ENCODE results near the gene CSF2RB. TPM values are rescaled to one million over a fixed set of nuclear protein-coding genes. Genes with fewer than 3 reads are reported as not detected.

Gene CSF2RB
- total and polyA plus RNA-seq, 2 of the 13 experiments (the other 11 are each of a cell fraction or from before 2014, with no cell fraction given), result not detected

DNA sequence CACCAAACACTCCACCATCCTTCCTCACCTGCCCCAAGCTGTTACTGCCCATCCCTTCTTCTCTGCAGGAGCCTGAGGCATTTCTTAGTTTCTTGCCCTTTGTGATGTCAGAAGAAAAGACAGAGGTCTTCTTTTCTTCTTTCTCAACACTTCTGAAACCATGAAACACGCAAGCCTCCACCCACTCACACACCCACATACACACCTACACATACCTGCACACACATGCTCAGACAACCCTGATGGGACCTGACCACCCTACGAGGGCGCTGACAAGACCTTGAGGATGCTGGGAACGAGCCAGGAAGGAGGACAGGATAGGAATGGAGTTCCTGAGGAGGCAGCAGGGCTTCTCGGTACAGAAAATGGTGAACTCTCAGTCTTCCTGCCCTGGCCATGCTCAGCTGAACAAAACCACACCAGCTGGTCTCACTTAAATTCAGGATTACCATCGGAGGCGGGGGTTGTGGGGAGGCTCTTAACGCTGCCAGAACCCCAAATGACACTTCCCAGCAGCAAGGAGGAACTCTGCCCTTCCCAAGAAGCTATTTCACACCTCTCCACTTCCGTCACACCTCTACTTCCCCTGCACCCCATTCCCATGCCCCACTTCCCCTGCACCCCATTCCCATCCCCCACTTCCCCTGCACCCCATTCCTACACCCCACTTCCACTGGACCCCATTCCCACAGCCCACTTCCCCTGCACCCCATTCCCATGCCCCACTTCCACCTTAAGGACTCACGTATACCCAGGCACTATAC, 41.0 kb downstream of the CSF2RB start:
- Histone ChIP-seq H3K27ac (ENCODE audit: extremely low read length, insufficient read depth, low read length) (no peak overlapping the region), H3K9ac (ENCODE audit: insufficient read depth, low read depth, low read length) (no peak overlapping the region), H3K27me3 (ENCODE audit: control insufficient read depth in 1 of 2, insufficient read depth in 2 of 2, low read length in 2 of 2) (peaks cover 1 to 14% of the 10 kb centered on the region in 2 experiments; a peak in 3 of 5 replicates), H3K4me1 (ENCODE audit: insufficient read depth, low read length) (no peaks in the 10 kb centered on the region), H3K4me3 (replicated peaks in 1 of 3; ENCODE audit: insufficient read depth in 1 of 3, low read depth in 2 of 3, low read length in 3 of 3) (no peak overlapping the region), H3K4me2 (ENCODE audit: low read depth, low read length) (no peak overlapping the region), H3K9me3 (ENCODE audit: low read length) (no peaks in the 10 kb centered on the region), H2AFZ (ENCODE audit: low read length) (no peak overlapping the region), H4K20me1 (ENCODE audit: insufficient read depth, low read length) (no peaks in the 10 kb centered on the region), H3K36me3 (replicated peaks in 1 of 2; ENCODE audit: control insufficient read depth in 1 of 2, insufficient read depth in 2 of 2, low read length in 2 of 2) (no peaks in the 10 kb centered on the region), H3K79me2 (ENCODE audit: insufficient read depth, low read length) (no peaks in the 10 kb centered on the region)
- FAIRE-seq (no peak), DNase-seq (ENCODE audit: low spot score) (no peak), ATAC-seq (no peak)
- in situ Hi-C loops (cut with HindIII; ENCODE audit: extremely low pct_ligation_motif_present, low pct_unique_long_range_greater_than_20kb) (no loop called here), intact Hi-C loops (cut with micrococcal nuclease; ENCODE audit: unreplicated experiment) (no loop called here)
- POLR2A ChIA-PET, result no interaction called here
- BruUV-seq (replicated peaks), result no TSS peak
- no peak for TF ChIP-seq AGO2 (optimal IDR thresholded peaks at IDR 0.05; ENCODE audit: low read depth, low read length)
- TF ChIP-seq AKAP8 (CRISPR knock-in tag; IDR thresholded peaks at IDR 0.05), result no peak
- TF ChIP-seq ZFP41 (CRISPR knock-in tag; IDR thresholded peaks at IDR 0.05; ENCODE audit: borderline replicate concordance), result no peak
- no peak for TF ChIP-seq PAF1 (CRISPR knock-in tag; IDR thresholded peaks at IDR 0.05)
- no peak for TF ChIP-seq HCFC1 (IDR thresholded peaks at IDR 0.05; ENCODE audit: low read depth, low read length)
- no peak for TF ChIP-seq YEATS4 (CRISPR knock-in tag; IDR thresholded peaks at IDR 0.05; ENCODE audit: borderline replicate concordance)
- TF ChIP-seq, protein P1, sequence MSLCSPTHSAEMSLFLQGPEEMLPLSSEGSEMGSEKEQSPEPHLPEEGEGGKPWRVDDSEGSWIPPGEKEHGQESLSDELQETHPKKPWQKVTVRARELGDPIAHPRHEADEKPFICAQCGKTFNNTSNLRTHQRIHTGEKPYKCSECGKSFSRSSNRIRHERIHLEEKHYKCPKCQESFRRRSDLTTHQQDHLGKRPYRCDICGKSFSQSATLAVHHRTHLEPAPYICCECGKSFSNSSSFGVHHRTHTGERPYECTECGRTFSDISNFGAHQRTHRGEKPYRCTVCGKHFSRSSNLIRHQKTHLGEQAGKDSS (CRISPR knock-in tag; IDR thresholded peaks at IDR 0.05; ENCODE audit: borderline replicate concordance, low read depth), result no peak
- TF ChIP-seq ZNF775 (CRISPR knock-in tag; IDR thresholded peaks at IDR 0.05; ENCODE audit: borderline replicate concordance), result no peak
- no peak for TF ChIP-seq HNRNPK (IDR thresholded peaks at IDR 0.05; ENCODE audit: low read depth, low read length, poor library complexity, severe bottlenecking)
- no peak for TF ChIP-seq ZNF652 (CRISPR knock-in tag; IDR thresholded peaks at IDR 0.05; ENCODE audit: borderline replicate concordance, low read depth)
- TF ChIP-seq, protein P2, sequence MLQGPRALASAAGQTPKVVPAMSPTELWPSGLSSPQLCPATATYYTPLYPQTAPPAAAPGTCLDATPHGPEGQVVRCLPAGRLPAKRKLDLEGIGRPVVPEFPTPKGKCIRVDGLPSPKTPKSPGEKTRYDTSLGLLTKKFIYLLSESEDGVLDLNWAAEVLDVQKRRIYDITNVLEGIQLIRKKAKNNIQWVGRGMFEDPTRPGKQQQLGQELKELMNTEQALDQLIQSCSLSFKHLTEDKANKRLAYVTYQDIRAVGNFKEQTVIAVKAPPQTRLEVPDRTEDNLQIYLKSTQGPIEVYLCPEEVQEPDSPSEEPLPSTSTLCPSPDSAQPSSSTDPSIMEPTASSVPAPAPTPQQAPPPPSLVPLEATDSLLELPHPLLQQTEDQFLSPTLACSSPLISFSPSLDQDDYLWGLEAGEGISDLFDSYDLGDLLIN (CRISPR knock-in tag; IDR thresholded peaks at IDR 0.05; ENCODE audit: borderline replicate concordance), result no peak
- no peak for TF ChIP-seq ZNF256 (CRISPR knock-in tag; conservative IDR thresholded peaks at IDR 0.05)
- TF ChIP-seq ZSCAN20 (CRISPR knock-in tag; IDR thresholded peaks at IDR 0.05; ENCODE audit: borderline replicate concordance), result no peak
- TF ChIP-seq ZNF207 (IDR thresholded peaks at IDR 0.05; ENCODE audit: borderline replicate concordance), result no peak
- TF ChIP-seq ZNF629 (CRISPR knock-in tag; conservative IDR thresholded peaks at IDR 0.05), result no peak
- no peak for TF ChIP-seq ZNF883 (CRISPR knock-in tag; IDR thresholded peaks at IDR 0.05; ENCODE audit: not compliant biosample characterization)
- CTCF ChIA-PET (ENCODE audit: low intra/inter-chr PET ratio, low total read pairs), result no interaction called here
- 12% methylated on average over 8 of the region's 10 CpGs for WGBS (ENCODE audit: low lambda C conversion rate)

All from HepG2 (cell line).